SJCRH30 (cell line): Measurements from ENCODE around the gene FOSL2. TPM values are rescaled to one million over a fixed set of nuclear protein-coding genes. Genes with fewer than 3 reads are reported as not detected.

Source experiments
- DNase-seq, 2 experiments: peaks; one replicate each; pipeline ENCODE4 v3.0.0-alpha.2; 2015 to 2020
- H3K27ac ChIP-seq: fragments of 250-450 bp; sonication (Bioruptor Pico); 2 replicates; pipeline ENCODE4 v1.5.1; 2020; ENCODE audit warnings: mild to moderate bottlenecking, moderate library complexity
- H3K27me3 ChIP-seq: fragments of 250-450 bp; sonication (Bioruptor Pico); 2 replicates; pipeline ENCODE4 v1.5.1; 2020; ENCODE audit warnings: mild to moderate bottlenecking, moderate library complexity
- H3K36me3 ChIP-seq: fragments of 250-450 bp; sonication (Bioruptor Pico); 2 replicates; pipeline ENCODE4 v1.5.1; 2020; ENCODE audit warnings: mild to moderate bottlenecking, moderate library complexity
- H3K4me1 ChIP-seq: fragments of 250-450 bp; sonication (Bioruptor Pico); 2 replicates; pipeline ENCODE4 v1.5.1; 2020; ENCODE audit warnings: mild to moderate bottlenecking, moderate library complexity
- H3K4me3 ChIP-seq: fragments of 250-450 bp; sonication (Bioruptor Pico); 2 replicates; pipeline ENCODE4 v1.5.1; 2020; ENCODE audit warnings: mild to moderate bottlenecking, moderate library complexity
- H3K9me3 ChIP-seq: fragments of 250-450 bp; sonication (Bioruptor Pico); replicated peaks from 2 replicates; pipeline ENCODE4 v1.5.1; 2020; ENCODE audit warnings: mild to moderate bottlenecking, moderate library complexity
- total RNA-seq: library from RNA; depleted of rRNA; stranded (reverse); fragments of >200 nt; shearing (Covaris generic); gene quantifications from 2 replicates; pipeline ENCODE4 v1.2.3, GENCODE V29; 2014

The FOSL2 gene
- total RNA-seq, 1 experiment from 2014 or later, result 30.7 TPM

DNA sequence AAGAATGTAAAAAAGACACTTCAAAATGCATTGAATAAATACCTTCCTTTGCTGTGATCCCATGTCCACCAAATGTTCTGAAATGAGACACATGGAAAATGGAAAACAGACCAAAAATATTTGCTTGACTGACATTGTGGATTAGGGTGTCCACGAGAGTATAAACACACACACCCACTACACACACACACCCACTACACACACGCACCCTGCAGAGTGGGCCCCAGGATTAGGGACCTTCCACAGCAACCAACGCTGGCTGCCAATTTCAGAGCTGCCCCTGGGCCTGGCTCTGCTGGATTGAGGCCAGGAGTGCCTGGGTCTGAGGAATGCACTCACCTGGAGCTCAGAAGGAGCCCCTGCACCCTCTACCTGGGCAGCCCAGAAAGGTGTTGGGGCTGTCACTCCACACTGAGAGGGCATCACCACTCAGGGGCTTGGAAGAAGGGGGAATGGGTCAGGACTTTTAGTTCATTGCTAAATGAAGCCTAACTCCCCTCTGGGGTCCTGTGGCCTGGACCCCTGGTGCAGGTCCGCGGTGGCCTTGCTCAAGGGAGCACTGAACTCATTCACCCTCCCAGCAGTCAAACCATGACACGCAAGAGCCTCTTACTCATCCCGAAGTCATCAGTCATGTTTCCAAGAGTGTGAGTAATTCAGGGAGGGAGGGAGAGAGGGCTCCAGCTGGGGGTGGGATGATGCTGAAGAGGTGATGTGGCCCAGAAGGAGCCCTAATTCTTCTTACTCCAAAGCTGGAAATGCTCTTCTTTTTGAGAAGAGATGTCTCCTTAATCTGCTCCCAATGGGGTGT is 53.0 kb downstream of the FOSL2 start:
- H3K4me1 ChIP-seq, result 0 out of 2 replicates have a peak, but pooled peaks cover 3% of the 10 kb centered on the region
- no peak overlapping the region for H3K27ac ChIP-seq
- H3K9me3 ChIP-seq, result 0 out of 2 replicates have a peak, but pooled peaks cover 6% of the 10 kb centered on the region
- no peaks in the 10 kb centered on the region for H3K27me3 ChIP-seq
- no peaks in the 10 kb centered on the region for H3K36me3 ChIP-seq
- no peak overlapping the region for H3K4me3 ChIP-seq
- no peak for DNase-seq

DNA sequence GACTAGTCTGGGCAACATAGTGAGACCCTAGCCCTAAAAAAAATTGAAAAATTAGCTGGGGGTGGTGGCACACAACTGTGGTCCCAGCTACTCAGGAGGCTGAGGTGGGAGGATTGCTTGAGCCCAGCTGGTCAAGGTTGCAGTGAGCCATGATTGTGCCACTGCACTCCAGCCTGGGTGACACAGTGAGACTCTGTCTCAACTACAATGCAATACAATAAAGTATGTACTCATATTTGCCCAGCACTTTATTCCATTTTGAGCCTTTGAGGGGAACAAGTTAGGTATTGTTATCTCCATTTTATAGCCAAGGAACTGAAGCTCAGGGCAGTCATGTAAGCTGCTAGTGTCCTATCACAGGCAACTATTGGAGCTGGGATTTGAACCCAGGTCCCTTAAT is 53.9 kb downstream of the FOSL2 start:
- Histone ChIP-seq H3K9me3 (0 out of 2 replicates have a peak, but pooled peaks cover 6% of the 10 kb centered on the region), H3K4me3 (no peak overlapping the region), H3K4me1 (0 out of 2 replicates have a peak, but pooled peaks cover 3% of the 10 kb centered on the region), H3K27me3 (no peaks in the 10 kb centered on the region), H3K27ac (no peak overlapping the region), H3K36me3 (no peaks in the 10 kb centered on the region)
- DNase-seq, result no peak

DNA sequence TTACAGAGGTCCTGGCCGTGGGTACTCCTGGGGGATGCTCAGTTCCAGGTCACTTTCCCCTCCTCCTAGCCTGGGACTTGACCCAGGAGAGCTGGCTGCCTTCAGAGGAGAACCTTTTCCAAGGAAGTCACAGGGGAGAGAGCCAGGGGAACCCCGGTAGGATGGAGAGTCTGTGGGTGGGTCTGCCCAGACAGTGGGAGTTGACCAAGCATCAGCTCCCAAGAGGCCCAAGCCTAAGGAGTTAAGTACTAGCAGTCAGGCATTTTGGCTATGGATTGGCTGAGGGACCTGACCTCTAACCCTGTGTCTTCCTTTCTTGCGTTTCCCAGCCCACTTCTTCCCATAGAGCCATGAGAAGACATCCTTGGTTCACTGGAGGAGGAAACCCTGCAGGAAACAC is 54.4 kb downstream of the FOSL2 start:
- DNase-seq, result no peak
- H3K36me3 ChIP-seq, result no peaks in the 10 kb centered on the region
- 0 out of 2 replicates have a peak, but pooled peaks cover 5% of the 10 kb centered on the region for H3K9me3 ChIP-seq
- H3K27me3 ChIP-seq, result no peaks in the 10 kb centered on the region
- 0 out of 2 replicates have a peak, but pooled peaks cover 3% of the 10 kb centered on the region for H3K4me1 ChIP-seq
- H3K4me3 ChIP-seq, result no peak overlapping the region
- H3K27ac ChIP-seq, result no peak overlapping the region

DNA sequence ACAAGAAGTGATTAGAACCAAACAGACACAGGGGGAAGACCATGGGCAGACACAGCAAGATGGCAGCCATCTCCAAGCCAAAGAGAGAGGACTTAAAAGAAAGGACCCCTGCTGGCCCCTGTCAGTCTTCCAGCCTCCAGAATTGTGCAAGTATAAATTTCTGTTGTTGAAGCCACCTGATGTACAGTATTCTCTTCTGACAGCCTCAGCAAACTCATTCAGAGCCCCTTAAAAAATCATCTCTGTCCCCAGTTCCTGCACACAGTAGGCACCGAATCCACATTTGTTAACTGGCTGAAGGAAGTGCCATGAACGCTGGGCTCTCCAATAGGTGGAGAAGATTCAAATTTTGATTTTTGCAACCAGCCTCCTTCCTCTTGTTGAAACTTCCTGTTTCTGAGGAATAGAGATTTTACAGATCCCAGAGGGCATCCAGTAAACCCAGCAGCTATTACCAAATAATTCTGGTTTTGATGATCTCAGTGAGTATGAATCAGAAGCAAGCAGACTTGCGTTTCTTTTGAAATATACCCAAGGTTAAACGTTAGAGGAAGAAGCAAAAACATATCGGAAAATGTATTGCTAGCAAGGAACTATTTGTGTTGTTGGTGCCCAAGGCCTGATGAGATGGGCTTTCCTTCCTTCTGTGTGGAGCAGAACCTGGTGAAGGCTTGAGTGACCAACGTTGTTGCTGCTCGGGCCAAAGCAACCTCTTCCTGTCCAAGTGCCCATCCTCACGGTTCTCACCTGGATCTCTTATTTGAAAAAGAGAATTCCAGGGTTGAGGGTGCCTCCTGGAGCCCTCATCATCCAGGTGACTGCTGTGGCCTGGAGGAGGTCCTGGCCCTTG is 55.5 kb downstream of the FOSL2 start:
- no peaks in the 10 kb centered on the region for H3K36me3 ChIP-seq
- H3K9me3 ChIP-seq, result no peaks in the 10 kb centered on the region
- no peak for DNase-seq
- H3K27ac ChIP-seq, result no peak overlapping the region
- no peaks in the 10 kb centered on the region for H3K27me3 ChIP-seq
- no peak overlapping the region for H3K4me3 ChIP-seq
- H3K4me1 ChIP-seq, result 0 out of 2 replicates have a peak, but pooled peaks cover 3% of the 10 kb centered on the region

DNA sequence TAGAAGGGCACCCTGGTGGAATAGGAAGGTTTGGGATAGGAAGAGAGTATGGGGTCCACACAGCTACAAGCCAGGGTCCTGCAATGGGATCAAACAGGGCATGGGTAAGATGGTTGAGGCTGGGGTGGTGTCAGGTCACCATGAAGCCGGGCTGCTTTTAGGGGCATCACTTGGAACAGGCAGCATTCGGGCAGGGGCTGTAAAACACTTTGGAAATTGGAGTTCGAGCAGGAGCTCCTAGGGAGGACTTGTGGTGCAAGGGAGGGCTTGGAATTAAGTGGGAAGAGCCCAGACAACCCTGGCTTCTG is 56.1 kb downstream of the FOSL2 start:
- no peak overlapping the region for H3K27ac ChIP-seq
- H3K4me3 ChIP-seq, result no peak overlapping the region
- no peaks in the 10 kb centered on the region for H3K36me3 ChIP-seq
- no peaks in the 10 kb centered on the region for H3K9me3 ChIP-seq
- H3K4me1 ChIP-seq, result 0 out of 2 replicates have a peak, but pooled peaks cover 3% of the 10 kb centered on the region
- H3K27me3 ChIP-seq, result no peaks in the 10 kb centered on the region
- no peak for DNase-seq

DNA sequence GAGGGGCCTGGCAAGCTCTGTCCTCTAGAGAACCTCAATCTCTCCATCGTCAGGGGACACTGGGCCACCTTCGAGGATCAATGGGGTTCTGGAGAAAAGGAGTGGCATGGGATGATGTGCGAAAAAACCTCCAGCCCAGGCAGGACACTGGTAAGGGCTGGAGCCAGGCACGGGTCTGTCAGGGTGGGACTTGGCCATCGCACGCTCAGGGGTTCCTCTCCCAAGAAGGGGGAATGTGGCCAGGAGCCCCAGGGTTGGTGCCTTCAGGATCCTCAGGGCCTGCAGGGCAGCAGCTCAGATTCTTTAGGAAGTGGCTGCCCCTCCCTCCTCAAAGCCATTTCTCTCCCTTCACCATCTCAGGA is 56.4 kb downstream of the FOSL2 start:
- Histone ChIP-seq H3K9me3 (no peaks in the 10 kb centered on the region), H3K27me3 (no peaks in the 10 kb centered on the region), H3K36me3 (no peaks in the 10 kb centered on the region), H3K4me1 (0 out of 2 replicates have a peak, but pooled peaks cover 3% of the 10 kb centered on the region), H3K4me3 (no peak overlapping the region), H3K27ac (no peak overlapping the region)
- no peak for DNase-seq

DNA sequence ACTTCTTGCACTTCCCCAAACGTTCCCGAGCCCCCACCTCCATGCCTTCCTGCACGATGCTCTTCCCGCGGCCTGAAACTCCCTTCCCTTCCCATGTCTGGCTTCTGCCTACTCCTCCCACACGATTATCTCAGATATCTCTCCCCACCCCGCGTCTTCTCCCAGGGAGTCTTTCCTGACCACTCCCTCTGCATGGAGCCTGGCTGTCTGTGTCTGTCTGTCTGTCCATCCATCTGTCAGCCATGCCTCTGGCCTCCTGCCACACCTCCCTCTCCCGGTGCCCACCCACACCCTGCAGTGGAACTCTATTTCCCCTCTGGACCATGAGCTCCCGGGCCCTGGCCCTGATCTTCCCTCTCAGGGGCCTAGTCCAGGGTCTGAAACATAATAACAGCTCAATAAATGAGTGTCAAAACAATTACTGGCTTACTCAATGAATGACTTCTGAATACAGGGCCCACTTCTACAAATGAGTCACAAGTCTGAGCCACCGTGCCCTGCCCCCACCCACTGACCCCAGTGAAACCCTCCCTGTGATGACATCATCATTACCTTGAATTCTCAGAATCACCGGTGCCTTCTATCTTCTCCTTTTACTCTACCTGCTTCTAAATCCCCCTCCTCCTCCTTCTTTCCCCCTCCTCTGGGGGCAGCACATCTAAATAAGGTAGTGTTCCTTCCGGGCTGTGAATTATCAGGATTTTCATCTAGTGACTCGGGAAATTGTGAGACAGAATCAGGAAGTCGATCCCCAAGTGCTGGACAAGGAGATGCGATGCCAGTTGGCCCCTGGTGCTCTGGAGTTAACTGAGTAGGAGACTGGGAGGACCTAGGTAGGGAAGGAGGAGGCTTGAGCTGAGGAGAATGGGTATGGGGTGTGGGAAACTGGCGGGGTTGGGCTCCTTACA is 57.1 kb downstream of the FOSL2 start:
- Histone ChIP-seq H3K27me3 (no peaks in the 10 kb centered on the region), H3K4me3 (no peak overlapping the region), H3K9me3 (no peaks in the 10 kb centered on the region), H3K4me1 (0 out of 2 replicates have a peak, but pooled peaks cover 3% of the 10 kb centered on the region), H3K27ac (no peak overlapping the region), H3K36me3 (no peaks in the 10 kb centered on the region)
- no peak for DNase-seq

DNA sequence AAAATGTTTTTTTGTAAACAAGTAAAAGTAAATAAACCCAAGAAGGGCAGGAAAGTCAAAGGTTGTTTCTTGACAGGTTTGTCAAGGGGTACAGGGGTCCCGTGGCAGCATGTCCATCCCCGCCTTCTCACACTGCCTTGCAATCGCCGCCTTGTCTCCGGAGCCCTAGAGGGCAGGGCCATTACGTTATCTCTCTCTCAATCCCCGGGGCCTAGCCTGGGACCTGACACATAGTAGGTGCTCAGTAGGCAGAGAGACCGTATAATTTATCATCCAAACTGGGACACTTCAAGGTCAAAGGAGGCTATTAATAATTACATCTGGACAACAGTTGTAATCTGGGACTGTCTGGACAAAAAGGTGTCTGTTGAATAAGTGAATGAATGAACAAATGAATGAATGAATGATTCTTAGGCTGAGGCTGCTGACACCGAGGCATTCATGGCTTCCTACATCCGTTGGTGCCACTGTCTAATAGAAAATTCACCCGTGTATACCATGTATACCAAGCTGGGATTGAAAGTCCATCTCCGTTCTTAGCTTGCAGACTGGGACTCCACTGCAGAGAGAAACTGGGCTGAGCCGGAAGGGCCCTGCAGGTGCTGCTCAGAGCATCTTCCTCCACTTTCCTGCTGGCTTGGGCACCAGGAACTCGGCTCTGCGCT is 58.4 kb downstream of the FOSL2 start:
- no peak overlapping the region for H3K4me3 ChIP-seq
- no peaks in the 10 kb centered on the region for H3K27me3 ChIP-seq
- DNase-seq, result no peak
- no peak overlapping the region for H3K27ac ChIP-seq
- H3K36me3 ChIP-seq, result no peaks in the 10 kb centered on the region
- H3K9me3 ChIP-seq, result no peaks in the 10 kb centered on the region
- H3K4me1 ChIP-seq, result 0 out of 2 replicates have a peak, but pooled peaks cover 3% of the 10 kb centered on the region

DNA sequence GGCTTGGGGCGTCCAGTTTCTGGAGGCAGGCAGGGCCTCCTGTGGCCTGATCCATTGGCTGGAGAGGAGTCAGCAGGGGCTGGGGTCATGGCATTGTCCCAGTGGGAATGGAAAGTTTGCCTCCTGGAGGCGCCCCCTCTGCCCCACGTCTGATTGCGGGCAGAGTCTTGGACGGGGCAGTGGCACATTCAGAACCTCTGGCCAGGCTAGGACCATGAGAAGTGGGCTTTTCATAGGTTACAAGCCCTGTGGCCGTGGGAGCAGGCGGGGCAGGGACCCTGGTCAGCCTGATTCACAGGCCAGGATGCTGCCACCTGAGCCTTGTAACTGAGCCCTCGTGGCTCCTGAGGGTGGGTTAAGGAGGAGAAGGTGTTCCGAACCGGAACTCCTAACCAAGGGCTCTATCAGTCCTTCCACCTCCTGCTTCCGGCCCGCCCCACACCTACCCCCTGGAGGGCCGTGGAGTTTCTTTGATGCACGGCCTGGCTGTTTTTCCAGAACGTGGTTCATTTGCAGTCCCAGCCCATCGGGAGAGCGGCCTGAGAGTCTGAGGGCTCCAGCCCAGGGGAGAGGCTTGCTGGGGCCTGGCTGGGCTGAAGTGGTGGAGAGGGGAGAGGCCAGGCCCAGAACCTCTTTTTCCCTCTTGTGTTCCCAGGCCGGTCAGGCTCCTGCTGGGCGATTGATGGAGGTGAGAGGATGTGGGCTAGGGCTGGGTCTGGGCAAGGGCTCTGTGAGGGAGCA is 59.3 kb downstream of the FOSL2 start:
- Histone ChIP-seq H3K4me3 (no peak overlapping the region), H3K4me1 (0 out of 2 replicates have a peak, but pooled peaks cover 3% of the 10 kb centered on the region), H3K27ac (no peak overlapping the region), H3K27me3 (no peaks in the 10 kb centered on the region), H3K9me3 (no peaks in the 10 kb centered on the region), H3K36me3 (no peaks in the 10 kb centered on the region)
- no peak for DNase-seq

DNA sequence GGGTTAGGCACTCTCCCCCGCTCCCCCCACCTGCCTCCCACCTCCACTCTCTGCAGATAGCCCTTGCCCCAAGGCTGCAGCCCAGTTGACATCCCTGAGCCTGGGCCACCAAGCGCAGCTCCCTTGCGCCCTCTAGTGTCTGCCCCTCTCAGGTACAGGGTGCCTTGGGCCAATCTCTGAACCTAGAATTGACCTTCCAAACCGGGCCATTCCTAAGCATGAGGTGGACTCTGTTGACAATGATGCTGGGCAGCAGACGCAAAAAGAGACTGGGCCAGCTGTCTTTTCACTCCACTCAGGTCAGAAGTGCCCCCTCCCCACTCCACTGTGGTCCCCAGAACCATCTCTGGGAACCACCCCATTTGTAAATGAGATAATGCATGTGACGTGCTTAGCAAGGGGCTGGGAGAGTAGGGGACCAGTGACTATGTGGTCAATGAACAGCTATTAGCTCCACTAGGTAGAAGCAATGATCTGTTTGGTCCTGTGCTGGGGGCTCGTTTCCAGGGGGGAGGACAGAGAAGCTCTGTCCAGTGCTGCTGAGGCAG is 60.0 kb downstream of the FOSL2 start:
- H3K4me3 ChIP-seq, result no peak overlapping the region
- no peaks in the 10 kb centered on the region for H3K27me3 ChIP-seq
- H3K4me1 ChIP-seq, result 0 out of 2 replicates have a peak, but pooled peaks cover 3% of the 10 kb centered on the region
- no peaks in the 10 kb centered on the region for H3K36me3 ChIP-seq
- H3K27ac ChIP-seq, result no peak overlapping the region
- H3K9me3 ChIP-seq, result no peaks in the 10 kb centered on the region
- peak; percentile 78 to 88 for DNase-seq

DNA sequence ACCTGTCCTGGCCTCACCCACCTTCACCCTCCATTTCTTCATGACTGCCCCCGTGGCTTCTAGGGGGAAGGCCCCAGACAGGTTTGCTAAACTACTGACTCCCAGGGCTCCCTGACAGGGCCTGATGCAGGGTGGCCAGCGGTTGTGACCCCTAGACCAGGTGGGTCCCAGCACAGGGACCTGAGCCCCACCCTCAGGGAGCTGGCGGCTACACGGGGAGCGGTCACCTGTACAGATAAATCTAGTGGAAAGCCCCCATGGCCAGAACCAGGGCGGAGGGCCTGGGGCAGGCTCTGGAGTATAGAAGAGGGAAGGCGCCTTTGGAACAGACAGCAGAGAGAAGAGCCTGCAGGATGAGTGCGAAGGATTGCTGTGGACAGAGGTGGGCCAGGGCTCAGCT is 60.7 kb downstream of the FOSL2 start:
- Histone ChIP-seq H3K4me3 (no peak overlapping the region), H3K4me1 (0 out of 2 replicates have a peak, but pooled peaks cover 3% of the 10 kb centered on the region), H3K9me3 (no peaks in the 10 kb centered on the region), H3K36me3 (no peaks in the 10 kb centered on the region), H3K27ac (no peak overlapping the region), H3K27me3 (no peaks in the 10 kb centered on the region)
- DNase-seq, result no peak

DNA sequence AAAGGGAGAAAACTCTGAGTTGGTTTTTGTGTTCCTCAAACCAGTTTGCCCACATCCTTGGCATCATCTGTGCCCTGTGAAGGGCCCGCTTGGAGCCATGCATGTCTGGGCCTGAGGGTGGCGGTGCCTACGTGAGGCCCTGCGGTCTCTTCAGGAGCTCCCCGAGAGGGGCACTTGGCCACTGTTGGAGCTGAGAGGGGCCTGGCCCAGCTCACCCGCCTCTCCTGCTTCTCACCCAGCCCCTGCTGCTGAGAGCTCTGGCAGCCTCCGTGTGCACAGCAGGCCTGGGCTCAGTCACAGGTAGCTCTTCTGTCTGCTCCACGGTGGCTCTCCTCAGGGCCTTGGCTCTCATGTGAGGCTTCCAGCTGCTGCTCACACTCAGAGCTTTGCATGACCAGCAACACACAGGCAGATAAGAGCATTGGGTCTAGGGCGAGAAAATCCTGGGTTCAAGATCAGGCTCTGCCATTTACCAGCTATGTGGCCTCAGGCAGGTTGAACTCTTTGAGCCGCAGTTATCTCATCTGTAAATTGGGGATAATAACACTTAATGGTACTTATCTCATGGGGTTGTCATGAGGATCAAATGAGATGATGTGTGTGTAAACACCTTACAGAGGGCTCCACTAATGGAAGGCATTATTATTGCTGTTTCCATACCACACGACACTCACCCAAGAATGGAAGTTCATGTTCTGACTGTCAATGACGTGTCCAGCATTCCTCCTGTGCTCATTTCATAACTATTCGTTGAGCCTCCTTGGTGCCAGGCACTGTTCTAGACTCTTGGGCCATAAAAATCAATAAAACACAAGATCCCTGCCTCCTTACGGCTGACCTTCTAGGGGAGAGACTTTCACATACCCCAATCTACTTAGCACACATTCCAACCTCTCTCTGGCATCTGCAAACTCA is 61.6 kb downstream of the FOSL2 start:
- H3K9me3 ChIP-seq, result no peaks in the 10 kb centered on the region
- H3K36me3 ChIP-seq, result no peaks in the 10 kb centered on the region
- H3K27me3 ChIP-seq, result no peaks in the 10 kb centered on the region
- 0 out of 2 replicates have a peak, but pooled peaks cover 3% of the 10 kb centered on the region for H3K4me1 ChIP-seq
- no peak for DNase-seq
- no peak overlapping the region for H3K4me3 ChIP-seq
- no peak overlapping the region for H3K27ac ChIP-seq
